WTC11 (cell line): ENCODE results near the gene ZNF608. TPM values are rescaled to one million over a fixed set of nuclear protein-coding genes. Genes with fewer than 3 reads are reported as not detected.

Experiments
- ATAC-seq: fragments of 200-7000 bp; cut with Tn5 transposase; 2 replicates; pipeline ENCODE4 v1.10.0; 2021; ENCODE audit warnings: mild to moderate bottlenecking, moderate library complexity
- CTCF ChIA-PET: fragments of 300-600 bp; sonication (Branson Sonifier 250); formaldehyde crosslinking; loops from one replicate; lab custom pipeline; 2021; ENCODE audit warnings: antibody characterized with exemption; lab: Charles Lee
- POLR2A ChIA-PET: fragments of 350-600 bp; sonication (Branson Sonifier 250); formaldehyde crosslinking; loops from one replicate; lab custom pipeline; 2021; ENCODE audit warnings: antibody characterized with exemption; lab: Charles Lee
- DNase-seq: peaks from one replicate; pipeline ENCODE4 v3.0.0; 2021; ENCODE audit warnings: low spot score
- H3K27ac Mint-ChIP-seq: 2 replicates; pipeline ENCODE4 v1.8.0; 2021; ENCODE audit warnings: mixed read lengths
- H3K27me3 Mint-ChIP-seq: 2 replicates; pipeline ENCODE4 v1.8.0; 2021; ENCODE audit warnings: low read depth, mild to moderate bottlenecking, moderate library complexity, mixed read lengths
- H3K36me3 Mint-ChIP-seq: 2 replicates; pipeline ENCODE4 v1.8.0; 2021; ENCODE audit warnings: mixed read lengths
- H3K4me1 Mint-ChIP-seq: 2 replicates; pipeline ENCODE4 v1.8.0; 2022; ENCODE audit warnings: mixed read lengths
- H3K4me3 Mint-ChIP-seq: 2 replicates; pipeline ENCODE4 v1.8.0; 2021; ENCODE audit warnings: mild to moderate bottlenecking, moderate library complexity, mixed read lengths
- H3K9me3 Mint-ChIP-seq: 2 replicates; pipeline ENCODE4 v1.8.0; 2021; ENCODE audit warnings: mixed read lengths
- AFF4 ChIP-seq: sonication (generic); formaldehyde crosslinking; IDR thresholded peaks from 2 replicates; pipeline ENCODE4 v1.8.1; 2023; ENCODE audit warnings: mild to moderate bottlenecking, missing genetic modification reagents, borderline replicate concordance
- CREB1 ChIP-seq: sonication (generic); formaldehyde crosslinking; IDR thresholded peaks from 2 replicates; pipeline ENCODE4 v1.8.0; 2023; ENCODE audit warnings: mild to moderate bottlenecking, missing genetic modification reagents
- ELF4 ChIP-seq: sonication (generic); formaldehyde crosslinking; IDR thresholded peaks from 2 replicates; pipeline ENCODE4 v1.8.1; 2022; ENCODE audit warnings: low read depth, mild to moderate bottlenecking, moderate library complexity, missing genetic modification reagents
- ETV6 ChIP-seq: sonication (generic); formaldehyde crosslinking; IDR thresholded peaks from 2 replicates; pipeline ENCODE4 v1.8.1; 2022; ENCODE audit warnings: mild to moderate bottlenecking, missing genetic modification reagents
- FOXP1 ChIP-seq: sonication (generic); formaldehyde crosslinking; IDR thresholded peaks from 2 replicates; pipeline ENCODE4 v1.8.0; 2022; ENCODE audit warnings: missing genetic modification reagents, mild to moderate bottlenecking, moderate library complexity, borderline replicate concordance
- NFATC4 ChIP-seq: fragments of 250-450 bp; sonication (Bioruptor Pico); IDR thresholded peaks from 2 replicates; pipeline ENCODE4 v1.9.0; 2021; ENCODE audit warnings: mild to moderate bottlenecking
- NFE2L1 ChIP-seq: sonication (generic); formaldehyde crosslinking; IDR thresholded peaks from 2 replicates; pipeline ENCODE4 v1.8.1; 2023; ENCODE audit warnings: missing genetic modification reagents
- NR3C1 ChIP-seq: sonication (generic); formaldehyde crosslinking; conservative IDR thresholded peaks from 2 replicates; pipeline ENCODE4 v1.8.1; 2023; ENCODE audit warnings: low read depth, mild to moderate bottlenecking, missing genetic modification reagents
- PRDM15 ChIP-seq: sonication (generic); formaldehyde crosslinking; IDR thresholded peaks from 2 replicates; pipeline ENCODE4 v1.8.0; 2022; ENCODE audit warnings: missing genetic modification reagents
- PREB ChIP-seq: sonication (generic); formaldehyde crosslinking; IDR thresholded peaks from 2 replicates; pipeline ENCODE4 v1.8.1; 2022; ENCODE audit warnings: mild to moderate bottlenecking, missing genetic modification reagents, moderate library complexity, borderline replicate concordance
- SMAD4 ChIP-seq: sonication (generic); formaldehyde crosslinking; IDR thresholded peaks from 2 replicates; pipeline ENCODE4 v1.8.0; 2022; ENCODE audit warnings: mild to moderate bottlenecking, missing genetic modification reagents
- SOX15 ChIP-seq: fragments of 250-450 bp; sonication (Bioruptor Pico); IDR thresholded peaks from 2 replicates; pipeline ENCODE4 v1.9.0; 2021; ENCODE audit warnings: mild to moderate bottlenecking
- SP1 ChIP-seq: sonication (generic); formaldehyde crosslinking; conservative IDR thresholded peaks from 2 replicates; pipeline ENCODE4 v1.8.1; 2022; ENCODE audit warnings: missing genetic modification reagents
- USF2 ChIP-seq: sonication (generic); formaldehyde crosslinking; IDR thresholded peaks from 2 replicates; pipeline ENCODE4 v1.8.1; 2023; ENCODE audit warnings: mild to moderate bottlenecking, missing genetic modification reagents, moderate library complexity
- ZNF281 ChIP-seq: sonication (generic); formaldehyde crosslinking; IDR thresholded peaks from 2 replicates; pipeline ENCODE4 v1.8.0; 2023; ENCODE audit warnings: mild to moderate bottlenecking, missing genetic modification reagents
- total RNA-seq: library from RNA; stranded (reverse); gene quantifications from 3 replicates; pipeline ENCODE4 v1.2.3, GENCODE V29; 2021

The ZNF608 gene
- total RNA-seq, 1 experiment from 2014 or later = 40.6 TPM

- TF ChIP-seq PRDM15 (CRISPR knock-in tag) (no peak), NFATC4 (CRISPR knock-in tag) (no peak), CREB1 (CRISPR knock-in tag) (no peak), ELF4 (CRISPR knock-in tag) (no peak), SP1 (CRISPR knock-in tag) (no peak), AFF4 (no peak)
Observed at GRCh38 chr5:124697933-124698591, 48.4 kb downstream of the ZNF608 start (continued).

GRCh38 chr5:124697501-124697900 lies 48.9 kb downstream of the ZNF608 start:
- Mint-ChIP-seq H3K4me1 (peaks cover 78% of the 10 kb centered on the region), H3K36me3 (peaks cover 10% of the 10 kb centered on the region)
- POLR2A ChIA-PET = no interaction called here
- no peak for TF ChIP-seq PREB (CRISPR knock-in tag)
- no peak for TF ChIP-seq ETV6 (CRISPR knock-in tag)
- TF ChIP-seq FOXP1 (CRISPR knock-in tag) = no peak
- TF ChIP-seq NR3C1 (CRISPR knock-in tag) = no peak
- TF ChIP-seq NFE2L1 (CRISPR knock-in tag) = no peak
- TF ChIP-seq SOX15 (CRISPR knock-in tag) = no peak
- no peak for TF ChIP-seq USF2 (CRISPR knock-in tag)
- no peak for TF ChIP-seq ZNF281 (CRISPR knock-in tag)
- no peak for TF ChIP-seq PRDM15 (CRISPR knock-in tag)
- TF ChIP-seq SMAD4 (CRISPR knock-in tag) = no peak
- TF ChIP-seq, all 79 proteins: peak for 0
- Mint-ChIP-seq H3K9me3 (no peaks in the 10 kb centered on the region), H3K27ac (peak overlapping the region; percentile 48), H3K27me3 (no peaks in the 10 kb centered on the region), H3K4me3 (no peak overlapping the region)
- ATAC-seq (no peak), DNase-seq (no peak)
- CTCF ChIA-PET = interaction anchor here (1.1 kb wide), 1 partner anchor 21 kb away, joined by 3 read pairs; no protein-coding TSS in a partner anchor
